CD8-positive, alpha-beta memory T cell (primary cell): ENCODE data around the gene RSU1. TPM values are rescaled to one million over a fixed set of nuclear protein-coding genes. Genes with fewer than 3 reads are reported as not detected.
A peak's percentile ranks its signal among the peaks of the same experiment; 100 is the strongest.

Source experiments
- CTCF ChIA-PET: fragments of 350-600 bp; sonication (Branson Sonifier 250); formaldehyde crosslinking; loops from one replicate; lab custom pipeline; 2021; ENCODE audit warnings: antibody characterized with exemption; lab: Charles Lee
- POLR2A ChIA-PET: fragments of 350-600 bp; sonication (Branson Sonifier 250); formaldehyde crosslinking; loops from one replicate; lab custom pipeline; 2021; ENCODE audit warnings: antibody characterized with exemption; lab: Charles Lee
- DNase-seq, 5 donors: peaks; one replicate each; pipeline versions ENCODE4 v3.0.0 to v3.0.0-alpha.2; 2020 to 2022; ENCODE audit warnings: mixed read lengths in 1 of 5
- H3K27ac ChIP-seq: one replicate; pipeline ENCODE4 v1.7.0; 2013; ENCODE audit warnings: low read depth, mild to moderate bottlenecking, low read length, moderate library complexity
- H3K27me3 ChIP-seq: 2 replicates; pipeline ENCODE4 v1.7.0; 2013; ENCODE audit warnings: low read length, mild to moderate bottlenecking; ENCODE audit not compliant: insufficient read depth, poor library complexity, severe bottlenecking
- H3K36me3 ChIP-seq: 2 replicates; pipeline ENCODE4 v1.7.0; 2013; ENCODE audit warnings: mild to moderate bottlenecking, low read length, moderate library complexity; ENCODE audit not compliant: insufficient read depth
- H3K4me1 ChIP-seq: 2 replicates; pipeline ENCODE4 v1.7.0; 2013; ENCODE audit warnings: mild to moderate bottlenecking, low read length, moderate library complexity; ENCODE audit not compliant: insufficient read depth
- H3K4me3 ChIP-seq: 2 replicates; pipeline ENCODE4 v1.7.0; 2013; ENCODE audit warnings: mild to moderate bottlenecking, low read length
- H3K9me3 ChIP-seq: 2 replicates; pipeline ENCODE4 v1.7.0; 2013; ENCODE audit warnings: mild to moderate bottlenecking, low read length
- H3K27ac Mint-ChIP-seq, 8 donors: one replicate each; pipeline ENCODE4 v1.8.0; 2020 to 2021; ENCODE audit warnings: mixed read lengths in 8 of 8, mild to moderate bottlenecking in 6 of 8, inconsistent platforms in 3 of 8, moderate library complexity in 3 of 8
- H3K27me3 Mint-ChIP-seq, 2 donors: one replicate each; pipeline ENCODE4 v1.8.0; 2020 to 2021; ENCODE audit warnings: mixed read lengths in 2 of 2, mild to moderate bottlenecking in 1 of 2, moderate library complexity in 1 of 2
- H3K36me3 Mint-ChIP-seq, 3 donors: one replicate each; pipeline ENCODE4 v1.8.0; 2020 to 2021; ENCODE audit warnings: mixed read lengths in 3 of 3, inconsistent platforms in 1 of 3, mild to moderate bottlenecking in 1 of 3
- H3K4me1 Mint-ChIP-seq, 3 donors: one replicate each; pipeline ENCODE4 v1.8.0; 2020 to 2021; ENCODE audit warnings: mixed read lengths in 3 of 3, inconsistent platforms in 1 of 3, mild to moderate bottlenecking in 1 of 3
- H3K4me3 Mint-ChIP-seq, 7 donors: one replicate each; pipeline ENCODE4 v1.8.0; 2020 to 2021; ENCODE audit warnings: mixed read lengths in 7 of 7, mild to moderate bottlenecking in 6 of 7, moderate library complexity in 4 of 7, inconsistent platforms in 2 of 7
- H3K9me3 Mint-ChIP-seq, 5 donors: one replicate each; pipeline ENCODE4 v1.8.0; 2020 to 2022; ENCODE audit warnings: mixed read lengths in 5 of 5, mild to moderate bottlenecking in 3 of 5, moderate library complexity in 2 of 5, inconsistent platforms in 1 of 5
- polyA plus RNA-seq: library from polyadenylated mRNA; unstranded; fragments of 300-500 nt; fragmentation: Illumina TruSeq; gene quantifications from one replicate; pipeline ENCODE4 v1.2.3, GENCODE V29; 2021
- total RNA-seq, 2 experiments: library from RNA; stranded (reverse); gene quantifications; one replicate each; pipeline ENCODE4 v1.2.3, GENCODE V29; 2021

RSU1 gene
- total RNA-seq (10 to 100 TPM; 66.4 to 68.5 TPM), polyA plus RNA-seq (132 TPM)

GRCh38 chr10:16817125-16818019 is at the start of gene RSU1:
Gene RSU1 (minus strand): TSS chr10:16817424. CDS start chr10:16817081, 343 bp downstream.
- H3K36me3 Mint-ChIP-seq: peaks cover 6 to 33% (median 10%) of the 10 kb centered on the region in 3 donors
- Histone ChIP-seq H3K36me3 (no peaks in the 10 kb centered on the region), H3K9me3 (peaks cover 5% of the 10 kb centered on the region), H3K27ac (peak within 1 kb of the TSS; percentile 91), H3K4me3 (peak within 1 kb of the TSS; percentile 90), H3K27me3 (no peaks in the 10 kb centered on the region), H3K4me1 (peaks cover 29% of the 10 kb centered on the region)
- CTCF ChIA-PET: interaction anchor here (0.9 to 2.1 kb wide), 10 partner anchors 10 to 955 kb away, joined by 3 to 19 read pairs (median 4); no protein-coding TSS in a partner anchor
- peaks cover 0 to 10% of the 10 kb centered on the region in 2 donors for H3K27me3 Mint-ChIP-seq
- POLR2A ChIA-PET: interaction anchor here (0.8 to 2.5 kb wide), 4 partner anchors 8 to 413 kb away, joined by 3 to 32 read pairs (median 4); partner anchors contain the start of gene TRDMT1
- H3K4me1 Mint-ChIP-seq: peaks cover 36 to 55% (median 48%) of the 10 kb centered on the region in 3 donors
- peak; percentile 100 for DNase-seq
- H3K27ac Mint-ChIP-seq: peak within 1 kb of the TSS; percentile 82 to 97 (median 96)
- peak within 1 kb of the TSS; percentile 82 to 97 (median 94) for H3K4me3 Mint-ChIP-seq
- H3K9me3 Mint-ChIP-seq: peaks cover 8 to 12% (median 10%) of the 10 kb centered on the region in 5 donors

- H3K27me3 Mint-ChIP-seq: peaks cover 0 to 2% of the 10 kb centered on the region in 2 donors
- POLR2A ChIA-PET: no interaction called here
- Histone ChIP-seq H3K9me3 (no peaks in the 10 kb centered on the region), H3K27me3 (no peaks in the 10 kb centered on the region), H3K4me3 (no peak overlapping the region), H3K27ac (no peak overlapping the region), H3K36me3 (no peaks in the 10 kb centered on the region), H3K4me1 (no peaks in the 10 kb centered on the region)
- H3K27ac Mint-ChIP-seq: no peak overlapping the region
- DNase-seq: no peak
- H3K4me1 Mint-ChIP-seq: no peaks in the 10 kb centered on the region
- CTCF ChIA-PET: no interaction called here
- H3K4me3 Mint-ChIP-seq: no peak overlapping the region
- peaks cover 2 to 7% (median 5%) of the 10 kb centered on the region in 3 donors for H3K36me3 Mint-ChIP-seq
- H3K9me3 Mint-ChIP-seq: no peaks in the 10 kb centered on the region
Observed at GRCh38 chr10:16866541-16867275, 49.5 kb upstream of the RSU1 start.

GRCh38 chr10:16865766-16866165 is 48.5 kb upstream of the RSU1 start:
- POLR2A ChIA-PET: no interaction called here

GRCh38 chr10:16863766-16864165 is 46.5 kb upstream of the RSU1 start:
- H3K36me3 ChIP-seq: no peaks in the 10 kb centered on the region
- POLR2A ChIA-PET: no interaction called here
- CTCF ChIA-PET: interaction anchor here (1.3 kb wide), 1 partner anchor 393 kb away, joined by 3 read pairs; no protein-coding TSS in a partner anchor
- no peak overlapping the region for H3K4me3 ChIP-seq
- H3K4me1 ChIP-seq: no peaks in the 10 kb centered on the region
- peaks cover 0 to 6% (median 3%) of the 10 kb centered on the region in 5 donors for H3K9me3 Mint-ChIP-seq
- no peak for DNase-seq
- H3K27ac ChIP-seq: no peak overlapping the region
- H3K36me3 Mint-ChIP-seq: peaks cover 2 to 11% (median 7%) of the 10 kb centered on the region in 3 donors
- H3K27me3 Mint-ChIP-seq: peaks cover 0 to 2% of the 10 kb centered on the region in 2 donors
- H3K27ac Mint-ChIP-seq: no peak overlapping the region
- no peak overlapping the region for H3K4me3 Mint-ChIP-seq
- H3K9me3 ChIP-seq: no peaks in the 10 kb centered on the region
- no peaks in the 10 kb centered on the region for H3K27me3 ChIP-seq
- no peaks in the 10 kb centered on the region for H3K4me1 Mint-ChIP-seq

More at GRCh38 chr10:16865766-16866165, 48.5 kb upstream of the RSU1 start:
- Mint-ChIP-seq H3K27ac (no peak overlapping the region), H3K4me3 (no peak overlapping the region), H3K36me3 (peaks cover 2 to 8% (median 7%) of the 10 kb centered on the region in 3 donors), H3K27me3 (peaks cover 0 to 2% of the 10 kb centered on the region in 2 donors), H3K4me1 (no peaks in the 10 kb centered on the region), H3K9me3 (peaks cover 0 to under 1% (median 0%) of the 10 kb centered on the region in 5 donors)
- CTCF ChIA-PET: no interaction called here
- Histone ChIP-seq H3K27ac (no peak overlapping the region), H3K36me3 (no peaks in the 10 kb centered on the region), H3K9me3 (no peaks in the 10 kb centered on the region), H3K4me3 (no peak overlapping the region), H3K27me3 (no peaks in the 10 kb centered on the region), H3K4me1 (no peaks in the 10 kb centered on the region)
- no peak for DNase-seq

GRCh38 chr10:16857419-16857818 is 40.2 kb upstream of the RSU1 start:
- no peaks in the 10 kb centered on the region for H3K4me1 Mint-ChIP-seq
- Histone ChIP-seq H3K27me3 (no peaks in the 10 kb centered on the region), H3K4me3 (no peak overlapping the region), H3K9me3 (no peaks in the 10 kb centered on the region), H3K36me3 (no peaks in the 10 kb centered on the region), H3K4me1 (no peaks in the 10 kb centered on the region), H3K27ac (no peak overlapping the region)
- no peaks in the 10 kb centered on the region for H3K27me3 Mint-ChIP-seq
- ChIA-PET CTCF (interaction anchor here (1.4 kb wide), 1 partner anchor 13 kb away, joined by 5 read pairs; no protein-coding TSS in a partner anchor), POLR2A (no interaction called here)
- no peak overlapping the region for H3K27ac Mint-ChIP-seq
- peaks cover 0 to 6% (median 3%) of the 10 kb centered on the region in 5 donors for H3K9me3 Mint-ChIP-seq
- no peak overlapping the region for H3K4me3 Mint-ChIP-seq
- peaks cover 0 to 6% (median 0%) of the 10 kb centered on the region in 3 donors for H3K36me3 Mint-ChIP-seq
- DNase-seq: no peak

- CTCF ChIA-PET: interaction anchor here (1.4 kb wide), 1 partner anchor 12 kb away, joined by 5 read pairs; no protein-coding TSS in a partner anchor
- peaks cover 0 to 6% (median 3%) of the 10 kb centered on the region in 5 donors for H3K9me3 Mint-ChIP-seq
- no peaks in the 10 kb centered on the region for H3K4me1 ChIP-seq
- H3K27ac Mint-ChIP-seq: no peak overlapping the region
- no peak for DNase-seq
- H3K27ac ChIP-seq: no peak overlapping the region
- no peak overlapping the region for H3K4me3 ChIP-seq
- no peaks in the 10 kb centered on the region for H3K36me3 ChIP-seq
- no peaks in the 10 kb centered on the region for H3K4me1 Mint-ChIP-seq
- H3K27me3 Mint-ChIP-seq: no peaks in the 10 kb centered on the region
- H3K4me3 Mint-ChIP-seq: no peak overlapping the region
- POLR2A ChIA-PET: no interaction called here
- no peaks in the 10 kb centered on the region for H3K9me3 ChIP-seq
- H3K27me3 ChIP-seq: no peaks in the 10 kb centered on the region
- peaks cover 0 to 5% (median 0%) of the 10 kb centered on the region in 3 donors for H3K36me3 Mint-ChIP-seq
Observed at GRCh38 chr10:16856567-16856966, 39.3 kb upstream of the RSU1 start.

GRCh38 chr10:16856092-16856491 is 38.9 kb upstream of the RSU1 start:
- POLR2A ChIA-PET: no interaction called here
- no peaks in the 10 kb centered on the region for H3K9me3 ChIP-seq
- CTCF ChIA-PET: interaction anchor here (1.4 kb wide), 1 partner anchor 12 kb away, joined by 5 read pairs; no protein-coding TSS in a partner anchor
- H3K9me3 Mint-ChIP-seq: peaks cover 0 to 6% (median 3%) of the 10 kb centered on the region in 5 donors
- no peaks in the 10 kb centered on the region for H3K4me1 ChIP-seq
- no peak overlapping the region for H3K27ac ChIP-seq
- no peak for DNase-seq
- no peak overlapping the region for H3K27ac Mint-ChIP-seq
- no peak overlapping the region for H3K4me3 Mint-ChIP-seq
- H3K36me3 Mint-ChIP-seq: peaks cover 0 to 3% (median 0%) of the 10 kb centered on the region in 3 donors
- H3K36me3 ChIP-seq: no peaks in the 10 kb centered on the region
- no peak overlapping the region for H3K4me3 ChIP-seq
- H3K27me3 ChIP-seq: no peaks in the 10 kb centered on the region
- H3K4me1 Mint-ChIP-seq: no peaks in the 10 kb centered on the region
- no peaks in the 10 kb centered on the region for H3K27me3 Mint-ChIP-seq
